Esophagus muscularis mucosa (tissue), 4 donors: ENCODE results near the gene SYNJ1.

Experiments
- EP300 ChIP-seq: sonication (generic); formaldehyde crosslinking; IDR thresholded peaks from one replicate; pipeline ENCODE4 v1.6.1; 2017; ENCODE audit warnings: antibody characterized with exemption
- POLR2A ChIP-seq: fragments of 450-650 bp; IDR thresholded peaks from one replicate; pipeline ENCODE4 v1.6.1; 2017; ENCODE audit warnings: antibody characterized with exemption, moderate library complexity, mild to moderate bottlenecking, low read depth
- POLR2AphosphoS5 ChIP-seq, 2 donors: sonication (generic); formaldehyde crosslinking; IDR thresholded peaks; one replicate each; pipeline ENCODE4 v1.6.1; 2017; ENCODE audit warnings: antibody characterized with exemption in 2 of 2
- TF ChIP-seq, protein P1 (sequence below), 3 experiments: fragments of 200-600 bp in 2 of 3; fragments of 450-650 bp in 1 of 3; sonication (generic) in 2 of 3; IDR thresholded peaks; one replicate each; pipeline ENCODE4 v1.5.1; 2017 to 2019; ENCODE audit warnings: antibody characterized with exemption in 3 of 3, mild to moderate bottlenecking in 2 of 3, moderate library complexity in 1 of 3

DNA sequence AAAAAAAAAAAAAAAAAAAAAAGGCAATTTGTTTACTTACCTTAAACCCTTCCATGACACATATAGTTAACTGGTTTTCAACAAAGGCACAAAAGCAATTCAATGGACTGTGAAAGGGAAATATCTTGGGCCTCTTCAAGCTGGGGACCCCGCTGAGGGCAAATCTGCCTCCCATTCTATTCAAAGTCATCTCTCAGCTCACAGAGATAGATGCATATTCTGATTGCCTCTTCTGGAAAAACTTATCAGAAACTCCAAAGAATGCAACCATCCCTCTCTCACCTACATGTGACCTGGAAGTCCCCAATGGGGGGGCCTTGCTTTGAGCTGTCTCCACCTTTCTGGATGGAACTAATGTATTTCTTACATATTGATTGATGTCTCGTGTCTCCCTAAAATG lies 12.1 kb upstream of the SYNJ1 start:
- TF ChIP-seq EP300: no peak
- TF ChIP-seq POLR2A: no peak
- TF ChIP-seq, protein P1, sequence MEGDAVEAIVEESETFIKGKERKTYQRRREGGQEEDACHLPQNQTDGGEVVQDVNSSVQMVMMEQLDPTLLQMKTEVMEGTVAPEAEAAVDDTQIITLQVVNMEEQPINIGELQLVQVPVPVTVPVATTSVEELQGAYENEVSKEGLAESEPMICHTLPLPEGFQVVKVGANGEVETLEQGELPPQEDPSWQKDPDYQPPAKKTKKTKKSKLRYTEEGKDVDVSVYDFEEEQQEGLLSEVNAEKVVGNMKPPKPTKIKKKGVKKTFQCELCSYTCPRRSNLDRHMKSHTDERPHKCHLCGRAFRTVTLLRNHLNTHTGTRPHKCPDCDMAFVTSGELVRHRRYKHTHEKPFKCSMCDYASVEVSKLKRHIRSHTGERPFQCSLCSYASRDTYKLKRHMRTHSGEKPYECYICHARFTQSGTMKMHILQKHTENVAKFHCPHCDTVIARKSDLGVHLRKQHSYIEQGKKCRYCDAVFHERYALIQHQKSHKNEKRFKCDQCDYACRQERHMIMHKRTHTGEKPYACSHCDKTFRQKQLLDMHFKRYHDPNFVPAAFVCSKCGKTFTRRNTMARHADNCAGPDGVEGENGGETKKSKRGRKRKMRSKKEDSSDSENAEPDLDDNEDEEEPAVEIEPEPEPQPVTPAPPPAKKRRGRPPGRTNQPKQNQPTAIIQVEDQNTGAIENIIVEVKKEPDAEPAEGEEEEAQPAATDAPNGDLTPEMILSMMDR (IDR thresholded peaks at IDR 0.05): no peak
- TF ChIP-seq POLR2AphosphoS5 (IDR thresholded peaks at IDR 0.05): no peak
